Endodermal cell (in vitro differentiated cells): ENCODE results near the gene KHDRBS1. TPM values are rescaled to one million over a fixed set of nuclear protein-coding genes. Genes with fewer than 3 reads are reported as not detected.

Source experiments
- DNase-seq: peaks from one replicate; pipeline ENCODE4 v3.0.0-alpha.2; 2017
- H3K27ac ChIP-seq: 2 replicates; pipeline ENCODE4 v1.5.1; 2013; ENCODE audit warnings: mild to moderate bottlenecking, low read depth, low read length, moderate library complexity
- H3K27me3 ChIP-seq: 2 replicates; pipeline ENCODE4 v1.6.1; 2013; ENCODE audit warnings: mild to moderate bottlenecking, low read length, moderate library complexity; ENCODE audit not compliant: insufficient read depth, control insufficient read depth, poor library complexity, severe bottlenecking
- H3K36me3 ChIP-seq: 2 replicates; pipeline ENCODE4 v1.7.0; 2013; ENCODE audit warnings: mild to moderate bottlenecking, low read length, moderate library complexity; ENCODE audit not compliant: control insufficient read depth, insufficient read depth
- H3K4me1 ChIP-seq: one replicate; pipeline ENCODE4 v1.7.0; 2013; ENCODE audit warnings: low read length; ENCODE audit not compliant: control insufficient read depth, insufficient read depth
- H3K4me3 ChIP-seq: 2 replicates; pipeline ENCODE4 v1.5.1; 2013; ENCODE audit warnings: mild to moderate bottlenecking, low read length, moderate library complexity
- H3K9ac ChIP-seq: 2 replicates; pipeline ENCODE4 v1.6.1; 2013; ENCODE audit warnings: mild to moderate bottlenecking, low read length, moderate library complexity; ENCODE audit not compliant: poor library complexity, severe bottlenecking; ENCODE audit errors: extremely low read depth
- H3K9me3 ChIP-seq: 2 replicates; pipeline ENCODE4 v1.6.1; 2013; ENCODE audit warnings: mild to moderate bottlenecking, low read length, moderate library complexity; ENCODE audit not compliant: control insufficient read depth
- H3K27ac Mint-ChIP-seq: 2 replicates; pipeline ENCODE4 v1.8.0; 2020; ENCODE audit warnings: mixed read lengths
- H3K27me3 Mint-ChIP-seq: 2 replicates; pipeline ENCODE4 v1.8.0; 2021; ENCODE audit warnings: mild to moderate bottlenecking, mixed read lengths; ENCODE audit not compliant: insufficient read depth
- H3K36me3 Mint-ChIP-seq: 2 replicates; pipeline ENCODE4 v1.8.0; 2020; ENCODE audit warnings: low read depth, mixed read lengths
- H3K4me1 Mint-ChIP-seq: 2 replicates; pipeline ENCODE4 v1.8.0; 2020; ENCODE audit warnings: mixed read lengths
- H3K4me3 Mint-ChIP-seq: 2 replicates; pipeline ENCODE4 v1.8.0; 2020; ENCODE audit warnings: mild to moderate bottlenecking, moderate library complexity, mixed read lengths
- H3K9me3 Mint-ChIP-seq: 2 replicates; pipeline ENCODE4 v1.8.0; 2020; ENCODE audit warnings: mild to moderate bottlenecking, mixed read lengths
- WGBS, 2 experiments: methylation state at CpG; one replicate each; pipeline versions ENCODE4 v1.1.5 to v1.1.7; 2013; ENCODE audit warnings: missing lambda C conversion rate in 2 of 2, mixed read lengths in 1 of 2; ENCODE audit not compliant: insufficient coverage in 1 of 2, insufficient read length in 1 of 2; 5-methylcytosine and 5-hydroxymethylcytosine counted together
- total RNA-seq, 2 donors: library from RNA; stranded (reverse); fragmentation: NEBNext Ultra II Directional in 1 of 2; extraction: Animal tissue kit (Norgen Biotek cat#: 25700) in 1 of 2; gene quantifications; 2 replicates in 1 of 2; 3 replicates in 1 of 2; pipeline ENCODE4 v1.2.1, GENCODE V29; 2021
- TF ChIP-seq, protein P1 (sequence below): fragments of 200-600 bp; sonication (generic); conservative IDR thresholded peaks from 2 replicates; pipeline ENCODE4 v1.5.0; 2021; ENCODE audit warnings: antibody characterized with exemption, mild to moderate bottlenecking

Gene KHDRBS1
- total RNA-seq, 2 donors from 2014 or later, result 201 to 235 TPM

DNA sequence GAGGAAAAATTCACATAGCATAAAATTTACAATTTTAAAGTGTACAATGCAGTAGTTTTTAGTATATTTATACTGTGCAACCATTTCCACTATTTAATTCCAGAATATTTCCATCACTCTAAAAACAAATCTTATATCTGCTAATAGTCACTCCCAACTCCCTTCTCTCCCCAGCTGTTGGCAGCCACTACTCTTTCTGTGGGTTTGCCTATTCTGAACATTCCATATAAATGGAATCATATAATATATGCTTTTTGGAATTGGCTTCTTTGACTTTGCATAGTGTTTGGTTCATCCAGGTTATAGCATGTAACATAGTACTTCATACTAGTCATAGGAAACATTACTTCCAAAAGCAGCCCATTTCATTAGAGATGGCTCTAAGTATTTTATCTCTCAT, 34.0 kb downstream of the KHDRBS1 start:
- Mint-ChIP-seq H3K9me3 (no peaks in the 10 kb centered on the region), H3K4me1 (no peaks in the 10 kb centered on the region), H3K36me3 (peaks cover 73% of the 10 kb centered on the region), H3K27ac (no peak overlapping the region), H3K4me3 (no peak overlapping the region), H3K27me3 (no peaks in the 10 kb centered on the region)
- Histone ChIP-seq H3K9ac (no peak overlapping the region), H3K4me3 (no peak overlapping the region), H3K4me1 (no peaks in the 10 kb centered on the region), H3K36me3 (peaks cover 27% of the 10 kb centered on the region), H3K27ac (no peak overlapping the region), H3K9me3 (no peaks in the 10 kb centered on the region), H3K27me3 (no peaks in the 10 kb centered on the region)
- DNase-seq, result no peak
- TF ChIP-seq, protein P1, sequence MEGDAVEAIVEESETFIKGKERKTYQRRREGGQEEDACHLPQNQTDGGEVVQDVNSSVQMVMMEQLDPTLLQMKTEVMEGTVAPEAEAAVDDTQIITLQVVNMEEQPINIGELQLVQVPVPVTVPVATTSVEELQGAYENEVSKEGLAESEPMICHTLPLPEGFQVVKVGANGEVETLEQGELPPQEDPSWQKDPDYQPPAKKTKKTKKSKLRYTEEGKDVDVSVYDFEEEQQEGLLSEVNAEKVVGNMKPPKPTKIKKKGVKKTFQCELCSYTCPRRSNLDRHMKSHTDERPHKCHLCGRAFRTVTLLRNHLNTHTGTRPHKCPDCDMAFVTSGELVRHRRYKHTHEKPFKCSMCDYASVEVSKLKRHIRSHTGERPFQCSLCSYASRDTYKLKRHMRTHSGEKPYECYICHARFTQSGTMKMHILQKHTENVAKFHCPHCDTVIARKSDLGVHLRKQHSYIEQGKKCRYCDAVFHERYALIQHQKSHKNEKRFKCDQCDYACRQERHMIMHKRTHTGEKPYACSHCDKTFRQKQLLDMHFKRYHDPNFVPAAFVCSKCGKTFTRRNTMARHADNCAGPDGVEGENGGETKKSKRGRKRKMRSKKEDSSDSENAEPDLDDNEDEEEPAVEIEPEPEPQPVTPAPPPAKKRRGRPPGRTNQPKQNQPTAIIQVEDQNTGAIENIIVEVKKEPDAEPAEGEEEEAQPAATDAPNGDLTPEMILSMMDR, result no peak

DNA sequence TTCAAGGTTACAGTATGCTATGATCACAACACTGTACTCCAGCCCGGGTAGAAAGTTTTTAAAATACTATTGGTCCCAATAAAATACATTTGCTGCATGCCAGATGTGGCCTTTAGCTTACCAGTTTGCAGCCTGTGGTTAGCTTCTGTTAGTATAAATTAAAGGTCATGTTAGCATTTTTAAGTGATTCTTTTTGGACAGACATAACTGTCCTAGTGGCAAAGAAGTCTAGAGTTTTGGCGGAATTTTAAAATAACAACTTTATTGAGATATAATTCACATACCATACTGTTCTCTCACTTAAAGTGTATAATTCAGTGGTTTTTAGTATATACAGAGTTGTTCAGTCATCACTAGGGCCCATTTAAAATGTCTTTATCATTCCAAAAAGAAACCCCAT, 34.8 kb downstream of the KHDRBS1 start:
- Histone ChIP-seq H3K9me3 (no peaks in the 10 kb centered on the region), H3K36me3 (peaks cover 32% of the 10 kb centered on the region), H3K4me1 (no peaks in the 10 kb centered on the region), H3K27me3 (no peaks in the 10 kb centered on the region), H3K9ac (no peak overlapping the region), H3K27ac (no peak overlapping the region), H3K4me3 (no peak overlapping the region)
- no peaks in the 10 kb centered on the region for H3K4me1 Mint-ChIP-seq
- peaks cover 77% of the 10 kb centered on the region for H3K36me3 Mint-ChIP-seq
- no peaks in the 10 kb centered on the region for H3K9me3 Mint-ChIP-seq
- no peak overlapping the region for H3K27ac Mint-ChIP-seq
- WGBS, 2 experiments, result 93 to 100% methylated on average over 1 to 2 of the region's 2 CpGs
- DNase-seq, result no peak
- H3K27me3 Mint-ChIP-seq, result no peaks in the 10 kb centered on the region
- H3K4me3 Mint-ChIP-seq, result no peak overlapping the region
- TF ChIP-seq, protein P1, result no peak

DNA sequence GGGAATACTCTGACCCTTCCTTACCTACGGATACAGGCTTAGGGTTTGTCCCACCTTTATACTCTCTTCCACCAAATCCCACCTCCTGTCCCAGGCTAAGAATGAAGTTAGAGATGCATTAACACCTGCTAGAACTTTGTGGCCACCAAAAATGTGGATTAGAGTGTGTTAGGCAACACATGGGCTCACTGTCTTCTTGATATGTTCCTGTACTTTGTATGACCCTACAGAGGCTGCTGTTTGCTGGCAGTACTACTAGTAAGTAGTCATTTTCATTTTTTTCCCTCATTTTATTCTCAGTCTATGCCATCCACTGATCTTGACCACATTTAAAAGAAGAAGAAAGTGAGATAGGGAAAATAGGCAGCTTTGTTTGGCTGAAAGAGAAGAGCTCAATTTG, 38.0 kb downstream of the KHDRBS1 start:
- H3K27ac Mint-ChIP-seq, result peak overlapping the region; percentile 0
- TF ChIP-seq, protein P1, result no peak
- DNase-seq, result peak; percentile 3

More for the DNA sequence above, 38.0 kb downstream of the KHDRBS1 start:
- Mint-ChIP-seq H3K4me3 (no peak overlapping the region), H3K27me3 (no peaks in the 10 kb centered on the region), H3K36me3 (peaks cover 83% of the 10 kb centered on the region), H3K9me3 (no peaks in the 10 kb centered on the region), H3K4me1 (no peaks in the 10 kb centered on the region)
- Histone ChIP-seq H3K4me3 (no peak overlapping the region), H3K27ac (no peak overlapping the region), H3K27me3 (no peaks in the 10 kb centered on the region), H3K36me3 (peaks cover 65% of the 10 kb centered on the region), H3K9me3 (no peaks in the 10 kb centered on the region), H3K4me1 (no peaks in the 10 kb centered on the region), H3K9ac (no peak overlapping the region)
- 94% methylated on average over 1 of the region's 1 CpG; no CpG with 5 or more reads in 1 of the 2 experiments for WGBS, 2 experiments
